Choroid plexus epithelial cell (primary cell): ENCODE data around the gene PRMT3.

Experiments used
- DNase-seq: peaks from one replicate; pipeline ENCODE4 v3.0.0-alpha.2; 2010; ENCODE audit warnings: low read depth
- H3K4me3 ChIP-seq: 2 replicates; pipeline ENCODE4 v1.5.1; 2011; ENCODE audit warnings: low read depth, mild to moderate bottlenecking, control low read depth, low read length, moderate library complexity
- CTCF ChIP-seq: conservative IDR thresholded peaks from 2 replicates; pipeline ENCODE4 v1.5.1; 2011; ENCODE audit warnings: low read depth, mild to moderate bottlenecking, control low read depth, inconsistent platforms, low read length, moderate library complexity

Gene PRMT3

GRCh38 chr11:20387261-20388095, at the start of gene PRMT3:
PRMT3 (plus strand) TSS chr11:20387716; CDS start chr11:20387747, 31 bp downstream.
- H3K4me3 ChIP-seq, result peak within 1 kb of the TSS; percentile 99
- TF ChIP-seq CTCF, result no peak
- peak; percentile 97 for DNase-seq

GRCh38 chr11:20342347-20343141, 45.0 kb upstream of the PRMT3 start:
- TF ChIP-seq CTCF, result no peak
- DNase-seq, result no peak
- H3K4me3 ChIP-seq, result no peak overlapping the region

GRCh38 chr11:20351136-20351535, 36.4 kb upstream of the PRMT3 start:
- no peak overlapping the region for H3K4me3 ChIP-seq
- no peak for DNase-seq
- no peak for TF ChIP-seq CTCF

GRCh38 chr11:20351751-20352262, 35.7 kb upstream of the PRMT3 start:
- TF ChIP-seq CTCF, result no peak
- no peak for DNase-seq
- no peak overlapping the region for H3K4me3 ChIP-seq

GRCh38 chr11:20353829-20354434, 33.6 kb upstream of the PRMT3 start:
- peak; percentile 71 for DNase-seq
- TF ChIP-seq CTCF, result peak; percentile 95
- no peak overlapping the region for H3K4me3 ChIP-seq

GRCh38 chr11:20355221-20356219, 32.0 kb upstream of the PRMT3 start:
- peak; percentile 72 for TF ChIP-seq CTCF
- H3K4me3 ChIP-seq, result no peak overlapping the region
- DNase-seq, result peak; percentile 77
